NCI-H748 (cell line): ENCODE measurements around the gene FRRS1.
A peak's percentile ranks its signal among the peaks of the same experiment; 100 is the strongest.
"Not testable (repeated sequence)": the region's sequence is repeated elsewhere in the genome, so short reads cannot be mapped to it uniquely, and the experiment has no call there.

Source experiments
- DNase-seq: peaks from one replicate; lab custom pipeline; 2025; ENCODE audit not compliant: unreplicated experiment; lab: John Stamatoyannopoulos, UW

The FRRS1 gene

GRCh38 chr1:99766378-99766800 lies at the start of gene FRRS1:
Gene FRRS1 (minus strand): TSS chr1:99766635. CDS start chr1:99748768, 17,867 bp downstream.
- DNase-seq, result peak; percentile 84

GRCh38 chr1:99814373-99814900 lies 48.0 kb upstream of the FRRS1 start:
- DNase-seq, result no peak

GRCh38 chr1:99811747-99812146 lies 45.3 kb upstream of the FRRS1 start:
- DNase-seq, result no peak

- DNase-seq, result no peak
These were observed 44.6 kb upstream of the FRRS1 start for GRCh38 chr1:99811075-99811474.

GRCh38 chr1:99808391-99809115 lies 42.1 kb upstream of the FRRS1 start:
- DNase-seq, result peak; percentile 83

- no peak for DNase-seq
These were observed 40.4 kb upstream of the FRRS1 start for GRCh38 chr1:99806882-99807281.

- no peak for DNase-seq
These were observed 35.1 kb upstream of the FRRS1 start for GRCh38 chr1:99801584-99801983.

- not testable (repeated sequence) for DNase-seq
These were observed 27.4 kb upstream of the FRRS1 start for GRCh38 chr1:99793861-99794260.

GRCh38 chr1:99789715-99790114 lies 23.3 kb upstream of the FRRS1 start:
- no peak for DNase-seq

GRCh38 chr1:99788896-99789295 lies 22.5 kb upstream of the FRRS1 start:
- DNase-seq, result no peak

- no peak for DNase-seq
These were observed 20.5 kb upstream of the FRRS1 start for GRCh38 chr1:99786751-99787501.

- no peak for DNase-seq
These were observed 18.4 kb upstream of the FRRS1 start for GRCh38 chr1:99784809-99785255.

GRCh38 chr1:99784143-99784542 lies 17.7 kb upstream of the FRRS1 start:
- DNase-seq, result no peak

- no peak for DNase-seq
These were observed 16.5 kb upstream of the FRRS1 start for GRCh38 chr1:99782920-99783319.

GRCh38 chr1:99782397-99782796 lies 16.0 kb upstream of the FRRS1 start:
- DNase-seq, result no peak

- DNase-seq, result no peak
These were observed 15.4 kb upstream of the FRRS1 start for GRCh38 chr1:99781798-99782197.

GRCh38 chr1:99777752-99778151 lies 11.3 kb upstream of the FRRS1 start:
- no peak for DNase-seq

- DNase-seq, result no peak
These were observed 9.7 kb upstream of the FRRS1 start for GRCh38 chr1:99776120-99776519.

GRCh38 chr1:99772809-99773208 lies 6.4 kb upstream of the FRRS1 start:
- DNase-seq, result no peak

- no peak for DNase-seq
These were observed 5.1 kb upstream of the FRRS1 start for GRCh38 chr1:99771513-99771918.

- DNase-seq, result no peak
These were observed 2.2 kb upstream of the FRRS1 start for GRCh38 chr1:99768524-99769245.
